Measurements from ENCODE around the gene UPK1B.

DNA sequence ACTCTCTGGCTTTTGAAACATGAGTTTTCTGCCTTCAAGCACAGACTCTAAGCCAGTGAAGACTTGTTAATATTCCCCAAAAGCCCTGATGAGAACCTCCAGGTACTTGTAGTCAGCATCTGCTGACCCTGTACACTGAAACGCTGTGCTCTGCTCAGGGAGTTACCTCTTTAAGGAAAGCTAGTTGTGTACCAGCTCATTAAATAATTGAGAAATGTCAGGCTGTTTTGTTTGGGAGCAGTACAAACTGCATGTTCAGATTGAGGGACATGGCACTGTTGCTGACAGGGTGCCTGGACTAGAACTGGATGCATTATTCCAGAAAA, 21.7 kb downstream of the UPK1B start:
- TF ChIP-seq, protein P1, sequence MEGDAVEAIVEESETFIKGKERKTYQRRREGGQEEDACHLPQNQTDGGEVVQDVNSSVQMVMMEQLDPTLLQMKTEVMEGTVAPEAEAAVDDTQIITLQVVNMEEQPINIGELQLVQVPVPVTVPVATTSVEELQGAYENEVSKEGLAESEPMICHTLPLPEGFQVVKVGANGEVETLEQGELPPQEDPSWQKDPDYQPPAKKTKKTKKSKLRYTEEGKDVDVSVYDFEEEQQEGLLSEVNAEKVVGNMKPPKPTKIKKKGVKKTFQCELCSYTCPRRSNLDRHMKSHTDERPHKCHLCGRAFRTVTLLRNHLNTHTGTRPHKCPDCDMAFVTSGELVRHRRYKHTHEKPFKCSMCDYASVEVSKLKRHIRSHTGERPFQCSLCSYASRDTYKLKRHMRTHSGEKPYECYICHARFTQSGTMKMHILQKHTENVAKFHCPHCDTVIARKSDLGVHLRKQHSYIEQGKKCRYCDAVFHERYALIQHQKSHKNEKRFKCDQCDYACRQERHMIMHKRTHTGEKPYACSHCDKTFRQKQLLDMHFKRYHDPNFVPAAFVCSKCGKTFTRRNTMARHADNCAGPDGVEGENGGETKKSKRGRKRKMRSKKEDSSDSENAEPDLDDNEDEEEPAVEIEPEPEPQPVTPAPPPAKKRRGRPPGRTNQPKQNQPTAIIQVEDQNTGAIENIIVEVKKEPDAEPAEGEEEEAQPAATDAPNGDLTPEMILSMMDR (IDR thresholded peaks at IDR 0.05; ENCODE audit: low read depth, low read length) = no peak
- TF ChIP-seq EZH2phosphoT487 (IDR thresholded peaks at IDR 0.05; ENCODE audit: low read depth) = no peak

All from OCI-LY3 (cell line).